H1 (cell line): ENCODE data around the gene KRT222. TPM values are rescaled to one million over a fixed set of nuclear protein-coding genes. Genes with fewer than 3 reads are reported as not detected.

ENCODE experiments used
- CTCF ChIA-PET: fragments of 300-600 bp; sonication (Branson Sonifier 250); formaldehyde crosslinking; loops from one replicate; lab custom pipeline; 2021; ENCODE audit not compliant: partially characterized antibody; lab: Charles Lee
- POLR2A ChIA-PET: fragments of 300-600 bp; sonication (Branson Sonifier 250); formaldehyde crosslinking; loops from one replicate; lab custom pipeline; 2021; ENCODE audit warnings: inconsistent platforms; ENCODE audit not compliant: partially characterized antibody; lab: Charles Lee
- DNase-seq, 2 experiments: peaks; one replicate each; pipeline versions ENCODE4 v3.0.0 to v3.0.0-alpha.2; 2010 to 2022; ENCODE audit warnings: low spot score in 2 of 2, low read depth in 1 of 2, mixed read lengths in 1 of 2
- FAIRE-seq: peaks from 2 replicates; lab custom pipeline; 2011; peaks lifted over from hg19 to GRCh38; lab: Jason Lieb, UNC
- H2AFZ ChIP-seq: 2 replicates; pipeline ENCODE4 v1.8.1; 2012; ENCODE audit warnings: low read length, inconsistent platforms
- H2AK5ac ChIP-seq: 2 replicates; pipeline ENCODE4 v1.6.1; 2013; ENCODE audit warnings: low read depth, low read length
- H2BK120ac ChIP-seq: replicated peaks from 2 replicates; pipeline ENCODE3; 2013; ENCODE audit warnings: low read depth, low read length, inconsistent platforms
- H2BK12ac ChIP-seq: 2 replicates; pipeline ENCODE4 v1.6.1; 2013; ENCODE audit warnings: low read depth, low read length
- H2BK15ac ChIP-seq: 2 replicates; pipeline ENCODE4 v1.6.1; 2013; ENCODE audit warnings: low read length
- H2BK20ac ChIP-seq: 2 replicates; pipeline ENCODE4 v1.6.1; 2013; ENCODE audit warnings: low read length
- H2BK5ac ChIP-seq: 2 replicates; pipeline ENCODE4 v1.6.1; 2013; ENCODE audit warnings: low read depth, low read length
- H3K14ac ChIP-seq: 2 replicates; pipeline ENCODE4 v1.6.1; 2013; ENCODE audit warnings: inconsistent platforms; ENCODE audit not compliant: insufficient read length
- H3K18ac ChIP-seq: 2 replicates; pipeline ENCODE4 v1.6.1; 2013; ENCODE audit warnings: low read length; ENCODE audit errors: extremely low read depth
- H3K23ac ChIP-seq: 2 replicates; pipeline ENCODE4 v1.6.1; 2013; ENCODE audit warnings: inconsistent platforms; ENCODE audit not compliant: insufficient read length
- H3K23me2 ChIP-seq: 2 replicates; pipeline ENCODE4 v1.6.1; 2013; ENCODE audit warnings: low read depth, low read length
- H3K27ac ChIP-seq: 2 replicates; pipeline ENCODE4 v1.6.1; 2011; ENCODE audit warnings: low read depth, low read length, inconsistent platforms
- H3K27me3 ChIP-seq, 4 experiments: replicated peaks in 1 of 4; 1 replicate in 1 of 4; 2 replicates in 3 of 4; pipeline versions ENCODE4 v1.6.1 to v1.8.1; 2011 to 2013; ENCODE audit warnings: low read length in 3 of 4, mild to moderate bottlenecking in 3 of 4, inconsistent platforms in 2 of 4, mixed read lengths in 2 of 4, moderate library complexity in 1 of 4; ENCODE audit not compliant: control insufficient read depth in 3 of 4, insufficient read depth in 3 of 4; ENCODE audit errors: extremely low read depth in 1 of 4
- H3K36me3 ChIP-seq, 4 experiments: 2 replicates each; pipeline versions ENCODE4 v1.6.1 to v1.8.1; 2011 to 2013; ENCODE audit warnings: mild to moderate bottlenecking in 4 of 4, low read length in 3 of 4, moderate library complexity in 2 of 4, control low read depth in 1 of 4, inconsistent platforms in 1 of 4; ENCODE audit not compliant: insufficient read depth in 4 of 4, control insufficient read depth in 2 of 4
- H3K4ac ChIP-seq: replicated peaks from 2 replicates; pipeline ENCODE3; 2013; ENCODE audit warnings: low read length, low read depth, mixed read lengths, inconsistent platforms; ENCODE audit not compliant: insufficient read length
- H3K4me1 ChIP-seq, 4 experiments: replicated peaks in 1 of 4; 1 replicate in 1 of 4; 2 replicates in 3 of 4; pipeline versions ENCODE4 v1.6.1 to v1.8.1; 2011 to 2013; ENCODE audit warnings: low read length in 3 of 4, inconsistent platforms in 2 of 4, mixed read lengths in 1 of 4; ENCODE audit not compliant: insufficient read depth in 4 of 4, control insufficient read depth in 3 of 4
- H3K4me2 ChIP-seq, 2 experiments: 2 replicates each; pipeline versions ENCODE4 v1.6.1 to v1.8.1; 2011 to 2013; ENCODE audit warnings: low read depth in 2 of 2, low read length in 2 of 2, control low read depth in 1 of 2, inconsistent platforms in 1 of 2, mild to moderate bottlenecking in 1 of 2; ENCODE audit not compliant: insufficient read depth in 1 of 2
- H3K4me3 ChIP-seq, 4 experiments: fragments of 200-600, 300-600 bp in 1 of 4; sonication (generic), shearing (Covaris generic), sonication (Bioruptor Twin) in 1 of 4; 2 replicates each; pipeline versions ENCODE4 v1.5.1 to v1.8.1; 2011 to 2016; ENCODE audit warnings: low read length in 4 of 4, low read depth in 3 of 4, control low read depth in 2 of 4, inconsistent platforms in 2 of 4, mild to moderate bottlenecking in 2 of 4, mixed read lengths in 1 of 4, moderate library complexity in 1 of 4; ENCODE audit not compliant: insufficient read depth in 2 of 4; ENCODE audit errors: extremely low read depth in 1 of 4
- H3K56ac ChIP-seq: replicated peaks from 2 replicates; pipeline ENCODE3; 2013; ENCODE audit warnings: low read depth, mild to moderate bottlenecking, mixed read lengths, low read length, inconsistent platforms; ENCODE audit not compliant: insufficient read length
- H3K79me1 ChIP-seq: 2 replicates; pipeline ENCODE4 v1.6.1; 2013; ENCODE audit warnings: low read depth, low read length, control low read depth
- H3K79me2 ChIP-seq, 2 experiments: 2 replicates each; pipeline versions ENCODE4 v1.6.1 to v1.8.1; 2012 to 2013; ENCODE audit warnings: low read length in 2 of 2, mild to moderate bottlenecking in 2 of 2, inconsistent platforms in 1 of 2; ENCODE audit not compliant: insufficient read depth in 2 of 2, control insufficient read depth in 1 of 2
- H3K9ac ChIP-seq, 4 experiments: replicated peaks in 1 of 4; 1 replicate in 1 of 4; 2 replicates in 3 of 4; pipeline versions ENCODE4 v1.6.1 to v1.8.1; 2011 to 2013; ENCODE audit warnings: low read depth in 3 of 4, low read length in 3 of 4, control low read depth in 2 of 4, mild to moderate bottlenecking in 2 of 4, moderate library complexity in 2 of 4, inconsistent platforms in 1 of 4; ENCODE audit errors: extremely low read depth in 1 of 4
- H3K9me3 ChIP-seq, 2 experiments: 2 replicates each; pipeline versions ENCODE4 v1.6.1 to v1.8.1; 2012 to 2013; ENCODE audit warnings: mild to moderate bottlenecking in 2 of 2, moderate library complexity in 2 of 2, control low read depth in 1 of 2, inconsistent platforms in 1 of 2, low read depth in 1 of 2, low read length in 1 of 2, mixed read lengths in 1 of 2; ENCODE audit not compliant: insufficient read depth in 2 of 2
- H4K20me1 ChIP-seq, 2 experiments: replicated peaks in 1 of 2; 2 replicates each; pipeline versions ENCODE3 to v1.8.1; 2011 to 2013; ENCODE audit warnings: inconsistent platforms in 2 of 2, low read length in 2 of 2, mild to moderate bottlenecking in 1 of 2; ENCODE audit not compliant: insufficient read depth in 2 of 2, control insufficient read depth in 1 of 2
- H4K5ac ChIP-seq: 2 replicates; pipeline ENCODE4 v1.6.1; 2013; ENCODE audit warnings: low read length, low read depth, mixed read lengths, inconsistent platforms; ENCODE audit not compliant: insufficient read length
- H4K8ac ChIP-seq: 2 replicates; pipeline ENCODE4 v1.8.0; 2013; ENCODE audit warnings: mild to moderate bottlenecking, moderate library complexity, low read length, inconsistent platforms; ENCODE audit not compliant: insufficient read depth; ENCODE audit errors: extremely low read depth
- H4K91ac ChIP-seq: replicated peaks from 2 replicates; pipeline ENCODE3; 2013; ENCODE audit warnings: low read length, mixed read lengths, inconsistent platforms; ENCODE audit not compliant: insufficient read length
- ASH2L ChIP-seq: fragments of 200-600, 300-600 bp; sonication (generic); IDR thresholded peaks from one replicate; pipeline ENCODE4 v1.7.1; 2017; ENCODE audit warnings: low read length
- CBX5 ChIP-seq: fragments of 300-800, 300-1000 bp; sonication (generic); IDR thresholded peaks from 2 replicates; pipeline ENCODE4 v1.7.1; 2016; ENCODE audit warnings: antibody characterized with exemption, low read length, low read depth
- CHD1 ChIP-seq: IDR thresholded peaks from 2 replicates; pipeline ENCODE4 v1.6.1; 2012; ENCODE audit warnings: low read depth, low read length, improper control_type of control experiment
- CHD2 ChIP-seq: IDR thresholded peaks from 2 replicates; pipeline ENCODE4 v1.6.1; 2012; ENCODE audit warnings: low read length, improper control_type of control experiment
- E2F6 ChIP-seq: IDR thresholded peaks from 2 replicates; pipeline ENCODE4 v1.6.1; 2012; ENCODE audit warnings: inconsistent platforms
- KDM4A ChIP-seq: IDR thresholded peaks from one replicate; pipeline ENCODE4 v1.7.1; 2012; ENCODE audit warnings: low read depth, mild to moderate bottlenecking, moderate library complexity, low read length, inconsistent platforms; ENCODE audit not compliant: severe bottlenecking
- POLR2A ChIP-seq, 2 experiments: IDR thresholded peaks; 1 replicate in 1 of 2; 2 replicates in 1 of 2; pipeline ENCODE4 v1.6.1; 2011; ENCODE audit warnings: low read depth in 2 of 2, low read length in 2 of 2, mild to moderate bottlenecking in 2 of 2; ENCODE audit errors: control extremely low read depth in 1 of 2
- SIN3A ChIP-seq, 2 experiments: IDR thresholded peaks in 1 of 2; conservative IDR thresholded peaks in 1 of 2; 2 replicates each; pipeline ENCODE4 v1.6.1; 2011 to 2012; ENCODE audit warnings: low read length in 2 of 2, improper control_type of control experiment in 1 of 2, low read depth in 1 of 2, mild to moderate bottlenecking in 1 of 2
- WGBS, 2 experiments: shearing (Covaris generic) in 1 of 2; methylation state at CpG; one replicate each; pipeline versions ENCODE4 v1.1.6 to v1.1.7; 2013 to 2015; ENCODE audit warnings: low lambda C conversion rate in 2 of 2, mixed read lengths in 2 of 2, inconsistent platforms in 1 of 2, low coverage in 1 of 2, missing lambda C conversion rate in 1 of 2; ENCODE audit not compliant: insufficient replicate concordance in 2 of 2, insufficient coverage in 1 of 2, insufficient read length in 1 of 2; ENCODE audit errors: extremely low coverage in 1 of 2, missing lambda C conversion rate in 1 of 2; 5-methylcytosine and 5-hydroxymethylcytosine counted together
- polyA plus RNA-seq, 7 experiments: library from polyadenylated mRNA; depleted of rRNA in 3 of 7; stranded (reverse) in 5 of 7; unstranded in 2 of 7; fragments of >200 nt in 5 of 7; fragments of 200-250 nt in 2 of 7; gene quantifications; 1 replicate in 5 of 7; 2 replicates in 1 of 7; 4 replicates in 1 of 7; pipeline versions ENCODE4 v1.2.1 to v1.2.3, GENCODE V29; 2011 to 2013; ENCODE audit warnings: missing spikeins in 2 of 7, mixed read lengths in 2 of 7
- total RNA-seq: library from RNA; stranded (reverse); fragmentation: NEBNext Ultra II Directional; extraction: Animal tissue kit (Norgen Biotek cat#: 25700); gene quantifications from 2 replicates; pipeline ENCODE4 v1.2.1, GENCODE V29; 2021

Gene KRT222
- total and polyA plus RNA-seq, 2 of the 8 experiments (the other 6 are each of a cell fraction or from before 2014, with no cell fraction given) = 0.08 to 0.61 TPM

- Histone ChIP-seq H3K4me2 (peak overlapping the region; percentile 81 to 96), H3K4me3 (peak overlapping the region; percentile 91 to 100 (median 96)), H3K79me2 (peaks cover 5 to 30% of the 10 kb centered on the region in 2 experiments), H3K27ac (peak overlapping the region; percentile 93), H2BK120ac (peak overlapping the region; percentile 24), H3K9ac (peak overlapping the region; percentile 95 to 98 (median 98)), H2BK20ac (no peak overlapping the region), H3K79me1 (no peaks in the 10 kb centered on the region; the same call in 1 of the 2 replicates), H3K27me3 (no peaks in the 10 kb centered on the region), H2BK5ac (peak overlapping the region; percentile 95), H3K23me2 (peaks cover 9% of the 10 kb centered on the region), H4K20me1 (no peaks in the 10 kb centered on the region), H3K14ac (no peak overlapping the region), H2BK12ac (peak overlapping the region; percentile 27; the same call in 1 of the 2 replicates), H3K4ac (peak overlapping the region; percentile 10), H3K4me1 (peaks cover 0 to 7% (median 4%) of the 10 kb centered on the region in 4 experiments; a peak in 2 of 7 replicates), H4K91ac (peak overlapping the region; percentile 25), H2AK5ac (no peak overlapping the region), H3K56ac (peak overlapping the region; percentile 95), H4K5ac (peak overlapping the region; percentile 73), H2BK15ac (no peak overlapping the region; the same call in 1 of the 2 replicates), H3K36me3 (peaks cover 0 to 24% (median 7%) of the 10 kb centered on the region in 4 experiments; a peak in 4 of 8 replicates), H3K18ac (peak overlapping the region; percentile 71; the same call in 1 of the 2 replicates), H4K8ac (peak overlapping the region; percentile 98; the same call in 1 of the 2 replicates), H2AFZ (peak overlapping the region; percentile 81), H3K9me3 (no peaks in the 10 kb centered on the region), H3K23ac (no peak overlapping the region)
- TF ChIP-seq ASH2L (peak; percentile 8), POLR2A (IDR thresholded peaks at IDR 0.05; ENCODE audit: control extremely low read depth in 1 of 2, low read depth in 2 of 2, low read length in 2 of 2) (peak; percentile 1 to 26; a peak in 2 of 3 replicates), CHD2 (no peak), E2F6 (peak; percentile 37; the same call in 1 of the 2 replicates), CBX5 (no peak), SIN3A (conservative IDR thresholded peaks at IDR 0.05 in 1 of 2, IDR thresholded peaks at IDR 0.05 in 1 of 2; ENCODE audit: low read depth in 1 of 2, low read length in 2 of 2) (peak in 1 of 2 experiments; percentile 75; a peak in 2 of 4 replicates), KDM4A (peak; percentile 46), CHD1 (no peak)
- CTCF ChIA-PET = interaction anchor here (0.8 kb wide), 1 partner anchor 144 kb away, joined by 3 read pairs; no protein-coding TSS in a partner anchor
- WGBS, 2 experiments = 13% methylated on average over 26 of the region's 28 CpGs; no CpG with 5 or more reads in 1 of the 2 experiments
- no peak for DNase-seq
- POLR2A ChIA-PET = interaction anchor here (0.8 to 5.8 kb wide), 10 partner anchors 11 to 51 kb away, joined by 3 to 58 read pairs (median 4); partner anchors contain the start of gene KRT222
- FAIRE-seq = peak; percentile 19
Measured at GRCh38 chr17:40648384-40648968, 16.5 kb downstream of the KRT222 start.
